SK-N-SH treated with all-trans-retinoic acid at 6 μM for 48 hours (cell line): ENCODE results near the gene CMKLR1.

Experiments used
- ATAC-seq: fragments of 200-7000 bp; cut with Tn5 transposase; 3 replicates; pipeline ENCODE4 v1.9.1; 2020; ENCODE audit warnings: mild to moderate bottlenecking, moderate library complexity
- ARNTL ChIP-seq: fragments of 450-650 bp; formaldehyde crosslinking; IDR thresholded peaks from 2 replicates; pipeline ENCODE4 v1.5.0; 2020; ENCODE audit warnings: low read depth, mild to moderate bottlenecking, moderate library complexity, borderline replicate concordance
- BACH2 ChIP-seq: fragments of 250-450 bp; sonication (Bioruptor Pico); IDR thresholded peaks from 2 replicates; pipeline ENCODE4 v1.9.0; 2021; ENCODE audit warnings: mild to moderate bottlenecking, borderline replicate concordance
- CREB5 ChIP-seq: fragments of 250-450 bp; sonication (Bioruptor Pico); IDR thresholded peaks from 2 replicates; pipeline ENCODE4 v1.5.1; 2020; ENCODE audit warnings: low read depth, mild to moderate bottlenecking, moderate library complexity
- CSDC2 ChIP-seq: fragments of 250-450 bp; sonication (Bioruptor Pico); IDR thresholded peaks from 2 replicates; pipeline ENCODE4 v1.5.0; 2020; ENCODE audit warnings: mild to moderate bottlenecking, moderate library complexity
- ESRRG ChIP-seq: fragments of 250-450 bp; sonication (Bioruptor Pico); IDR thresholded peaks from 2 replicates; pipeline ENCODE4 v1.6.1; 2021; ENCODE audit warnings: mild to moderate bottlenecking
- GLIS3 ChIP-seq: fragments of 250-450 bp; sonication (Bioruptor Pico); IDR thresholded peaks from 2 replicates; pipeline ENCODE4 v1.5.0; 2020; ENCODE audit warnings: mild to moderate bottlenecking, moderate library complexity
- ISL1 ChIP-seq: fragments of 250-450 bp; sonication (Bioruptor Pico); IDR thresholded peaks from 2 replicates; pipeline ENCODE4 v2.1.2; 2022; ENCODE audit warnings: mild to moderate bottlenecking, moderate library complexity
- OSR1 ChIP-seq: fragments of 250-450 bp; sonication (Bioruptor Pico); IDR thresholded peaks from 2 replicates; pipeline ENCODE4 v1.8.0; 2022; ENCODE audit warnings: moderate library complexity, mild to moderate bottlenecking, inconsistent platforms
- PATZ1 ChIP-seq: fragments of 250-450 bp; sonication (Bioruptor Pico); IDR thresholded peaks from 2 replicates; pipeline ENCODE4 v1.8.0; 2020; ENCODE audit warnings: mild to moderate bottlenecking, moderate library complexity, borderline replicate concordance
- POU6F1 ChIP-seq: fragments of 250-450 bp; sonication (Bioruptor Pico); IDR thresholded peaks from 2 replicates; pipeline ENCODE4 v1.8.0; 2021; ENCODE audit warnings: low read depth, mild to moderate bottlenecking, moderate library complexity, borderline replicate concordance
- PPARA ChIP-seq: fragments of 250-450 bp; sonication (Bioruptor Pico); IDR thresholded peaks from 2 replicates; pipeline ENCODE4 v1.5.0; 2020; ENCODE audit warnings: mild to moderate bottlenecking, borderline replicate concordance
- RARB ChIP-seq: fragments of 250-450 bp; sonication (Bioruptor Pico); IDR thresholded peaks from 2 replicates; pipeline ENCODE4 v1.8.0; 2021; ENCODE audit warnings: mild to moderate bottlenecking, moderate library complexity
- SNAI2 ChIP-seq: fragments of 250-450 bp; sonication (Bioruptor Pico); IDR thresholded peaks from 2 replicates; pipeline ENCODE4 v1.5.0; 2020; ENCODE audit warnings: mild to moderate bottlenecking, moderate library complexity
- TCF4 ChIP-seq: fragments of 250-450 bp; sonication (Bioruptor Pico); IDR thresholded peaks from 2 replicates; pipeline ENCODE4 v1.8.0; 2021; ENCODE audit warnings: mild to moderate bottlenecking, moderate library complexity, borderline replicate concordance
- TOX ChIP-seq: fragments of 250-450 bp; sonication (Bioruptor Pico); IDR thresholded peaks from 2 replicates; pipeline ENCODE4 v1.8.0; 2021; ENCODE audit warnings: mild to moderate bottlenecking, moderate library complexity, borderline replicate concordance
- ZC3H10 ChIP-seq: fragments of 250-450 bp; sonication (Bioruptor Pico); IDR thresholded peaks from 2 replicates; pipeline ENCODE4 v1.5.1; 2021; ENCODE audit warnings: mild to moderate bottlenecking, moderate library complexity
- ZFP3 ChIP-seq: fragments of 250-450 bp; sonication (Bioruptor Pico); IDR thresholded peaks from 2 replicates; pipeline ENCODE4 v1.5.0; 2020; ENCODE audit warnings: mild to moderate bottlenecking, moderate library complexity
- ZFP30 ChIP-seq: fragments of 450-650 bp; formaldehyde crosslinking; IDR thresholded peaks from 2 replicates; pipeline ENCODE4 v1.5.0; 2022; ENCODE audit warnings: mild to moderate bottlenecking, moderate library complexity
- ZNF565 ChIP-seq: fragments of 450-650 bp; formaldehyde crosslinking; conservative IDR thresholded peaks from 2 replicates; pipeline ENCODE4 v1.5.0; 2020; ENCODE audit warnings: low read depth, mild to moderate bottlenecking, moderate library complexity
- ZNF70 ChIP-seq: fragments of 450-650 bp; formaldehyde crosslinking; IDR thresholded peaks from 2 replicates; pipeline ENCODE4 v1.5.0; 2020; ENCODE audit warnings: mild to moderate bottlenecking, moderate library complexity
- ZNF8 ChIP-seq: fragments of 450-650 bp; formaldehyde crosslinking; IDR thresholded peaks from 2 replicates; pipeline ENCODE4 v1.5.0; 2020; ENCODE audit warnings: mild to moderate bottlenecking, moderate library complexity
- TF ChIP-seq, protein P1 (sequence below): fragments of 250-450 bp; sonication (Bioruptor Pico); IDR thresholded peaks from 2 replicates; pipeline ENCODE4 v1.5.1; 2021; ENCODE audit warnings: mild to moderate bottlenecking, moderate library complexity

Gene CMKLR1

DNA sequence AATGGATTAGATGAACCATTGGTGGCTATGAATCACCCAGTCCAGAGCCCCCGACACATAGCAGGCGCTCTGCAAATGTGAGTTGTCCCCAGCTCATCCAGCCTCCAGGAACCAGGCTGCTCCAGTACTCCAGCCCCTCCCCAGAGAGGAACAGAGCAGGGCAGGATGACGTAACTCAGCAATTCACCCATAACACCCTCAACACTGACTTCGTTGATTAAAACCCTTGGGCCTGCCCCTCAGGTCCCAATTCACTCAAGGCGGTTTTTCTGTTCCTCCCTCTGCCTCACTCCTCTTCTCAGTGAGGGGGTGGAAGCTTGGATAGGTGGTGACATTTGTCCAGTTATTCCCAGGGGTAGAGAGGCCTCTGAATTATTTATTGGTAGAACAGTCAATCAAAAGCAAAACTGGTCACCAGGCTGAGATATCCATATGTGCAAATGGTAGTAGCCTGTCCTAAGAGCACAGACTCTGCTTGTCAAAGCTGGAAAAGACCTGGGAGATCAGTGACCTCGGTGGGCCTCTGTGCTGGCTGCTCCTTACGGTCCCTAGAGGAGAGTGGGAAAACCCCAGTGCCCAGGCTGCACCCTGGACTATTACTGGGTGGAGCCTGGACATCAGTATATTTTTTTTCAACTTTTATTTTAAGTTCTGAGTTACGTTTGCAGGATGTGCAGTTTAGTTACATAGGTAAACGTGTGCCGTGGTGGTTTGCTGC lies 97.0 kb downstream of the CMKLR1 start:
- TF ChIP-seq SNAI2 (CRISPR knock-in tag) (no peak), OSR1 (no peak), ZFP3 (no peak), ISL1 (no peak), ZFP30 (CRISPR knock-in tag) (no peak), ZNF8 (no peak), CSDC2 (CRISPR knock-in tag) (no peak), ZC3H10 (no peak), ARNTL (no peak), ZNF565 (CRISPR knock-in tag) (no peak)
- no peak for ATAC-seq

GRCh38 chr12:108240928-108241327 lies 98.2 kb downstream of the CMKLR1 start:
- ATAC-seq: no peak
- TF ChIP-seq OSR1 (no peak), PATZ1 (CRISPR knock-in tag) (no peak), ARNTL (no peak), ZFP30 (CRISPR knock-in tag) (no peak), CSDC2 (CRISPR knock-in tag) (no peak), ZFP3 (no peak), ZNF8 (no peak), SNAI2 (CRISPR knock-in tag) (no peak), BACH2 (CRISPR knock-in tag) (no peak), ISL1 (no peak), ZNF565 (CRISPR knock-in tag) (no peak), CREB5 (CRISPR knock-in tag) (no peak), ZC3H10 (no peak), RARB (CRISPR knock-in tag) (no peak), ESRRG (CRISPR knock-in tag) (no peak), TOX (no peak), PPARA (CRISPR knock-in tag) (no peak)
- TF ChIP-seq, protein P1, sequence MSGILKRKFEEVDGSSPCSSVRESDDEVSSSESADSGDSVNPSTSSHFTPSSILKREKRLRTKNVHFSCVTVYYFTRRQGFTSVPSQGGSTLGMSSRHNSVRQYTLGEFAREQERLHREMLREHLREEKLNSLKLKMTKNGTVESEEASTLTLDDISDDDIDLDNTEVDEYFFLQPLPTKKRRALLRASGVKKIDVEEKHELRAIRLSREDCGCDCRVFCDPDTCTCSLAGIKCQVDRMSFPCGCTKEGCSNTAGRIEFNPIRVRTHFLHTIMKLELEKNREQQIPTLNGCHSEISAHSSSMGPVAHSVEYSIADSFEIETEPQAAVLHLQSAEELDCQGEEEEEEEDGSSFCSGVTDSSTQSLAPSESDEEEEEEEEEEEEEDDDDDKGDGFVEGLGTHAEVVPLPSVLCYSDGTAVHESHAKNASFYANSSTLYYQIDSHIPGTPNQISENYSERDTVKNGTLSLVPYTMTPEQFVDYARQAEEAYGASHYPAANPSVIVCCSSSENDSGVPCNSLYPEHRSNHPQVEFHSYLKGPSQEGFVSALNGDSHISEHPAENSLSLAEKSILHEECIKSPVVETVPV (CRISPR knock-in tag): no peak

GRCh38 chr12:108240027-108240785 lies 98.9 kb downstream of the CMKLR1 start:
- ATAC-seq: no peak

GRCh38 chr12:108239378-108239777 lies 99.7 kb downstream of the CMKLR1 start:
- no peak for ATAC-seq
- TF ChIP-seq PPARA (CRISPR knock-in tag) (no peak), GLIS3 (CRISPR knock-in tag) (no peak), PATZ1 (CRISPR knock-in tag) (no peak), ESRRG (CRISPR knock-in tag) (no peak), ZC3H10 (no peak), CSDC2 (CRISPR knock-in tag) (no peak), RARB (CRISPR knock-in tag) (no peak), TOX (no peak), TCF4 (CRISPR knock-in tag) (no peak), ZNF70 (CRISPR knock-in tag) (no peak), OSR1 (no peak), ZFP30 (CRISPR knock-in tag) (no peak), SNAI2 (CRISPR knock-in tag) (no peak), ZFP3 (no peak)
- TF ChIP-seq, all 23 proteins: peak for 0

More at GRCh38 chr12:108240027-108240785, 98.9 kb downstream of the CMKLR1 start:
- TF ChIP-seq ZNF8: no peak
- TF ChIP-seq RARB (CRISPR knock-in tag): no peak
- TF ChIP-seq POU6F1 (CRISPR knock-in tag): no peak
- TF ChIP-seq, all 23 proteins: peak for 0
